EH (cell line): ENCODE measurements around the gene PTPN1.
"Not testable (repeated sequence)": the region's sequence is repeated elsewhere in the genome, so short reads cannot be mapped to it uniquely, and the experiment has no call there.

Source experiments
- DNase-seq: peaks from one replicate; pipeline ENCODE4 v3.0.0-alpha.2; 2015; ENCODE audit warnings: low read depth

PTPN1 gene

GRCh38 chr20:50509923-50510705 lies at the start of gene PTPN1:
PTPN1 (plus strand) TSS chr20:50510383; CDS start chr20:50510528, 145 bp downstream.
- DNase-seq: peak; percentile 99

- DNase-seq: peak; percentile 83
Measured at GRCh38 chr20:50460608-50461267, 49.4 kb upstream of the PTPN1 start.

GRCh38 chr20:50462093-50462690 lies 48.0 kb upstream of the PTPN1 start:
- DNase-seq: no peak

- DNase-seq: peak; percentile 63
Measured at GRCh38 chr20:50464026-50464724, 46.0 kb upstream of the PTPN1 start.

- no peak for DNase-seq
Measured at GRCh38 chr20:50464725-50465650, 45.2 kb upstream of the PTPN1 start.

GRCh38 chr20:50467174-50467573 lies 43.0 kb upstream of the PTPN1 start:
- no peak for DNase-seq

GRCh38 chr20:50467718-50468356 lies 42.3 kb upstream of the PTPN1 start:
- peak; percentile 60 for DNase-seq

- DNase-seq: no peak
Measured at GRCh38 chr20:50468378-50468798, 41.8 kb upstream of the PTPN1 start.

- no peak for DNase-seq
Measured at GRCh38 chr20:50469176-50469723, 40.9 kb upstream of the PTPN1 start.

GRCh38 chr20:50469796-50470195 lies 40.4 kb upstream of the PTPN1 start:
- DNase-seq: no peak

GRCh38 chr20:50470264-50470858 lies 39.8 kb upstream of the PTPN1 start:
- DNase-seq: peak; percentile 64

GRCh38 chr20:50471231-50471630 lies 39.0 kb upstream of the PTPN1 start:
- DNase-seq: no peak

- no peak for DNase-seq
Measured at GRCh38 chr20:50472693-50473664, 37.2 kb upstream of the PTPN1 start.

- DNase-seq: not testable (repeated sequence)
Measured at GRCh38 chr20:50474356-50474755, 35.8 kb upstream of the PTPN1 start.

GRCh38 chr20:50475681-50476292 lies 34.4 kb upstream of the PTPN1 start:
- peak; percentile 66 for DNase-seq

- no peak for DNase-seq
Measured at GRCh38 chr20:50477239-50477872, 32.8 kb upstream of the PTPN1 start.

- peak; percentile 59 for DNase-seq
Measured at GRCh38 chr20:50478162-50478990, 31.8 kb upstream of the PTPN1 start.
